Kidney tubule cell (primary cell): ENCODE measurements around the gene WASL.
A peak's percentile ranks its signal among the peaks of the same experiment; 100 is the strongest.
"Not testable (repeated sequence)": the region's sequence is repeated elsewhere in the genome, so short reads cannot be mapped to it uniquely, and the experiment has no call there.

Experiments used
- DNase-seq: peaks from one replicate; pipeline ENCODE4 v3.0.0-alpha.2; 2018; ENCODE audit warnings: low spot score

Gene WASL

GRCh38 chr7:123748734-123749536 is at the start of gene WASL:
WASL (minus strand) TSS chr7:123749003; CDS start chr7:123748734, 269 bp downstream.
- DNase-seq = peak; percentile 93

- peak; percentile 92 for DNase-seq
Measured at GRCh38 chr7:123797673-123798531, 49.1 kb upstream of the WASL start.

GRCh38 chr7:123796568-123796967 is 47.8 kb upstream of the WASL start:
- DNase-seq = no peak

- DNase-seq = no peak
Measured at GRCh38 chr7:123795917-123796316, 47.1 kb upstream of the WASL start.

GRCh38 chr7:123795116-123795515 is 46.3 kb upstream of the WASL start:
- DNase-seq = not testable (repeated sequence)

GRCh38 chr7:123792547-123792946 is 43.7 kb upstream of the WASL start:
- DNase-seq = no peak

GRCh38 chr7:123791001-123791400 is 42.2 kb upstream of the WASL start:
- DNase-seq = no peak

GRCh38 chr7:123789817-123790216 is 41.0 kb upstream of the WASL start:
- DNase-seq = no peak

- no peak for DNase-seq
Measured at GRCh38 chr7:123789206-123789784, 40.5 kb upstream of the WASL start.

GRCh38 chr7:123788584-123788983 is 39.8 kb upstream of the WASL start:
- DNase-seq = no peak

- DNase-seq = no peak
Measured at GRCh38 chr7:123787220-123788007, 38.6 kb upstream of the WASL start.

GRCh38 chr7:123784263-123784662 is 35.5 kb upstream of the WASL start:
- DNase-seq = no peak

GRCh38 chr7:123783820-123784219 is 35.0 kb upstream of the WASL start:
- no peak for DNase-seq

GRCh38 chr7:123782071-123782798 is 33.4 kb upstream of the WASL start:
- peak; percentile 41 for DNase-seq

- not testable (repeated sequence) for DNase-seq
Measured at GRCh38 chr7:123780472-123780871, 31.7 kb upstream of the WASL start.

- DNase-seq = no peak
Measured at GRCh38 chr7:123774496-123774895, 25.7 kb upstream of the WASL start.

GRCh38 chr7:123773481-123773880 is 24.7 kb upstream of the WASL start:
- DNase-seq = no peak

- DNase-seq = no peak
Measured at GRCh38 chr7:123772652-123773051, 23.8 kb upstream of the WASL start.

- DNase-seq = no peak
Measured at GRCh38 chr7:123771846-123772245, 23.0 kb upstream of the WASL start.

- no peak for DNase-seq
Measured at GRCh38 chr7:123771256-123771655, 22.5 kb upstream of the WASL start.

GRCh38 chr7:123770378-123770777 is 21.6 kb upstream of the WASL start:
- DNase-seq = peak; percentile 93
